Measurements from ENCODE around the gene ARHGAP42. TPM values are rescaled to one million over a fixed set of nuclear protein-coding genes. Genes with fewer than 3 reads are reported as not detected.

The ARHGAP42 gene
- total RNA-seq, 1 donor from 2014 or later = 33.2 TPM

DNA sequence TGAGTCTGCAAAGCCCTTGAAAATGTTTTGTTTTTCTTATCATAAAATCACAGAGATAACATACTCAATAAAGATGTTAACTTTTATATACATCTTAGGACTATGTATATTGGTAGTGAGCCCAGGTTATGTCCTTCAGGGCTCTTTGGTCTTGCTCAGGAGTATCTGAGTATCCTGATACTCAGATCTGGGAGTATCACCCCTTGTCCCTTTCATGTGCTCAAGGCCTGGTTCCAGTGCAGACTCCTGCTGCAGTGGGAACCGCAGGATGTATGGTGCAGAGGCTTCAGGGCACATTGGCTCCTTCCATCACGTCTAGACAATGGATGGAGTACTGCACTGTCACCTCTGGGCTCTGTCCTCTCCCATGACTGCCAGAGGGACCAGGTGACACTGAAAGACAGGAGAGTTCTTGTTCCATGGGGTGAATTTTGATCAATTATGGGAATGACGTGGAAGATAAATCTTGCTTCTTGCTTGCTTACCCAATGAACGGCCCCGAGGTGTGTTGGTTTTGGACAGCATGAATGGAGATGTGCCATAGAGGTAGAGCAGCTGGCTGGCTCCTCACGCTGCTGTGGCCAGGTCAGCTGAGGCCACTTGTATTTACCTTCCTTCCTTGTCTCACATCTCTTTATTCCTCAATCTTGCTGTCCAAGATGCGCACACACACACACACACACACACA lies 215.5 kb downstream of the ARHGAP42 start:
- H3K9me3 Mint-ChIP-seq (ENCODE audit: unreplicated experiment) = no peaks in the 10 kb centered on the region
- no peak overlapping the region for H3K4me3 Mint-ChIP-seq (ENCODE audit: unreplicated experiment)
- no peak for FAIRE-seq
- no peak overlapping the region for H3K27ac Mint-ChIP-seq (ENCODE audit: unreplicated experiment)
- H3K36me3 Mint-ChIP-seq (ENCODE audit: low read depth, unreplicated experiment) = peaks cover 2% of the 10 kb centered on the region
- Histone ChIP-seq H3K27me3 (ENCODE audit: insufficient read depth, low read length) (no peaks in the 10 kb centered on the region), H3K4me1 (ENCODE audit: insufficient read depth, low read length) (no peaks in the 10 kb centered on the region), H3K79me2 (ENCODE audit: insufficient read depth, low read length) (no peaks in the 10 kb centered on the region), H4K20me1 (ENCODE audit: insufficient read depth, low read length) (no peaks in the 10 kb centered on the region), H2AFZ (ENCODE audit: low read depth, low read length) (no peak overlapping the region), H3K4me2 (ENCODE audit: low read length) (no peak overlapping the region), H3K27ac (ENCODE audit: low read depth, low read length) (no peak overlapping the region), H3K9me3 (ENCODE audit: insufficient read depth, low read depth, low read length) (no peaks in the 10 kb centered on the region), H3K36me3 (ENCODE audit: insufficient read depth, low read length) (no peaks in the 10 kb centered on the region), H3K9ac (ENCODE audit: low read length) (no peak overlapping the region), H3K4me3 (ENCODE audit: insufficient read depth, low read depth, low read length) (no peak overlapping the region)
- DNase-seq (ENCODE audit: low read depth) = no peak
- H3K27me3 Mint-ChIP-seq (ENCODE audit: low read depth, unreplicated experiment) = no peaks in the 10 kb centered on the region
- TF ChIP-seq, protein P1, sequence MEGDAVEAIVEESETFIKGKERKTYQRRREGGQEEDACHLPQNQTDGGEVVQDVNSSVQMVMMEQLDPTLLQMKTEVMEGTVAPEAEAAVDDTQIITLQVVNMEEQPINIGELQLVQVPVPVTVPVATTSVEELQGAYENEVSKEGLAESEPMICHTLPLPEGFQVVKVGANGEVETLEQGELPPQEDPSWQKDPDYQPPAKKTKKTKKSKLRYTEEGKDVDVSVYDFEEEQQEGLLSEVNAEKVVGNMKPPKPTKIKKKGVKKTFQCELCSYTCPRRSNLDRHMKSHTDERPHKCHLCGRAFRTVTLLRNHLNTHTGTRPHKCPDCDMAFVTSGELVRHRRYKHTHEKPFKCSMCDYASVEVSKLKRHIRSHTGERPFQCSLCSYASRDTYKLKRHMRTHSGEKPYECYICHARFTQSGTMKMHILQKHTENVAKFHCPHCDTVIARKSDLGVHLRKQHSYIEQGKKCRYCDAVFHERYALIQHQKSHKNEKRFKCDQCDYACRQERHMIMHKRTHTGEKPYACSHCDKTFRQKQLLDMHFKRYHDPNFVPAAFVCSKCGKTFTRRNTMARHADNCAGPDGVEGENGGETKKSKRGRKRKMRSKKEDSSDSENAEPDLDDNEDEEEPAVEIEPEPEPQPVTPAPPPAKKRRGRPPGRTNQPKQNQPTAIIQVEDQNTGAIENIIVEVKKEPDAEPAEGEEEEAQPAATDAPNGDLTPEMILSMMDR (IDR thresholded peaks at IDR 0.05; ENCODE audit: insufficient read depth, low read depth, low read length) = no peak
- no peak for TF ChIP-seq EZH2 (IDR thresholded peaks at IDR 0.05; ENCODE audit: insufficient read depth, low read length)
- H3K4me1 Mint-ChIP-seq (ENCODE audit: low read depth, unreplicated experiment) = no peaks in the 10 kb centered on the region

DNA sequence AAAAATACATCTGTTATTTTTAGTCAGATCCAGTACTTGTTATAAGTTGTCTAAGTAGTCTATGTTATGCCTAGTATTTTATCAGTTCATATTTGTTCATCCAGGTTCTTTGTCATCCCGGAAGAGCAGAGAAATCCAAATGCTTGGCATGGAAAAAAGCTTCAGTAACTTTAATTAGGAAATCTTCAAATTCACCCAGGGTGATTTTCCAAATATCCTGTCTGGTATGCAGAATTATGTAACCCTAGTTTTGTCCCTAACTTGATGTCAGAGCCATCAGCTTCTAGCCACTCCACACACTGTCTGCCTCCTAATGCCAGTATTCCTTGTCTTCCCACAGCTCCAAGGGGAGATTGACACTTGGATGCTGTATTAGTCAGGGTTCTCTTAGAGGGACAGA lies 216.2 kb downstream of the ARHGAP42 start:
- Histone ChIP-seq H3K4me2 (ENCODE audit: low read length) (no peak overlapping the region), H3K36me3 (ENCODE audit: insufficient read depth, low read length) (no peaks in the 10 kb centered on the region), H3K9ac (ENCODE audit: low read length) (no peak overlapping the region), H3K27me3 (ENCODE audit: insufficient read depth, low read length) (no peaks in the 10 kb centered on the region), H4K20me1 (ENCODE audit: insufficient read depth, low read length) (no peaks in the 10 kb centered on the region), H3K27ac (ENCODE audit: low read depth, low read length) (no peak overlapping the region), H3K79me2 (ENCODE audit: insufficient read depth, low read length) (no peaks in the 10 kb centered on the region), H3K4me1 (ENCODE audit: insufficient read depth, low read length) (no peaks in the 10 kb centered on the region), H3K4me3 (ENCODE audit: insufficient read depth, low read depth, low read length) (no peak overlapping the region), H3K9me3 (ENCODE audit: insufficient read depth, low read depth, low read length) (no peaks in the 10 kb centered on the region), H2AFZ (ENCODE audit: low read depth, low read length) (no peak overlapping the region)
- peaks cover 2% of the 10 kb centered on the region for H3K36me3 Mint-ChIP-seq (ENCODE audit: low read depth, unreplicated experiment)
- H3K9me3 Mint-ChIP-seq (ENCODE audit: unreplicated experiment) = no peaks in the 10 kb centered on the region
- H3K4me3 Mint-ChIP-seq (ENCODE audit: unreplicated experiment) = no peak overlapping the region
- no peaks in the 10 kb centered on the region for H3K27me3 Mint-ChIP-seq (ENCODE audit: low read depth, unreplicated experiment)
- TF ChIP-seq EZH2 (IDR thresholded peaks at IDR 0.05; ENCODE audit: insufficient read depth, low read length) = no peak
- TF ChIP-seq, protein P1 (IDR thresholded peaks at IDR 0.05; ENCODE audit: insufficient read depth, low read depth, low read length) = no peak
- no peak for DNase-seq (ENCODE audit: low read depth)
- H3K4me1 Mint-ChIP-seq (ENCODE audit: low read depth, unreplicated experiment) = no peaks in the 10 kb centered on the region
- H3K27ac Mint-ChIP-seq (ENCODE audit: unreplicated experiment) = no peak overlapping the region
- no peak for FAIRE-seq

DNA sequence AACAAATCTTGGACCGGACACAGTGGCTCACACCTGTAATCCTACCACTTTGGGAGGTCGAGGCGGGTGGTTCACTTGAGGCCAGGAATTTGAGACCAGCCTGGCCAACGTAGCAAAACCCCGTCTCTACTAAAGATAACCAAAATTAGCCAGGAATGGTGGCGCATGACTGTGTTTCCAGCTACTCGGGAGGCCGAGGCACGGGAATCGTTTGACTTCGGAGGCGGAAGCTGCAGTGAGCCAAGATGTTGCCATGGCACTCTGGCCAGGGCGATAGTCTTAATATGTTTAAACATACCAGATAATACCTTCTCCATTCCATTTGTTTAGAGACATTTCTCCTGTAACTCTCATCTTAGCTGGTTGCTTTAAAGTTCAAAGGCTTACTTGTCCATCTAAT lies 218.6 kb downstream of the ARHGAP42 start:
- peaks cover 5% of the 10 kb centered on the region for H3K4me1 ChIP-seq (ENCODE audit: insufficient read depth, low read length)
- H3K27me3 ChIP-seq (ENCODE audit: insufficient read depth, low read length) = no peaks in the 10 kb centered on the region
- H4K20me1 ChIP-seq (ENCODE audit: insufficient read depth, low read length) = no peaks in the 10 kb centered on the region
- FAIRE-seq (no peak), DNase-seq (ENCODE audit: low read depth) (no peak)
- H3K9me3 Mint-ChIP-seq (ENCODE audit: unreplicated experiment) = no peaks in the 10 kb centered on the region
- H3K4me3 Mint-ChIP-seq (ENCODE audit: unreplicated experiment) = no peak overlapping the region
- H3K4me3 ChIP-seq (ENCODE audit: insufficient read depth, low read depth, low read length) = no peak overlapping the region
- H3K79me2 ChIP-seq (ENCODE audit: insufficient read depth, low read length) = no peaks in the 10 kb centered on the region
- peaks cover 11% of the 10 kb centered on the region for H3K4me1 Mint-ChIP-seq (ENCODE audit: low read depth, unreplicated experiment)
- H3K27ac ChIP-seq (ENCODE audit: low read depth, low read length) = no peak overlapping the region
- H3K9me3 ChIP-seq (ENCODE audit: insufficient read depth, low read depth, low read length) = no peaks in the 10 kb centered on the region
- H3K36me3 ChIP-seq (ENCODE audit: insufficient read depth, low read length) = no peaks in the 10 kb centered on the region
- no peak overlapping the region for H3K9ac ChIP-seq (ENCODE audit: low read length)
- no peak overlapping the region for H3K4me2 ChIP-seq (ENCODE audit: low read length)
- H2AFZ ChIP-seq (ENCODE audit: low read depth, low read length) = no peak overlapping the region
- no peak for TF ChIP-seq EZH2 (IDR thresholded peaks at IDR 0.05; ENCODE audit: insufficient read depth, low read length)
- TF ChIP-seq, protein P1 (IDR thresholded peaks at IDR 0.05; ENCODE audit: insufficient read depth, low read depth, low read length) = no peak
- peaks cover 2% of the 10 kb centered on the region for H3K36me3 Mint-ChIP-seq (ENCODE audit: low read depth, unreplicated experiment)
- H3K27me3 Mint-ChIP-seq (ENCODE audit: low read depth, unreplicated experiment) = no peaks in the 10 kb centered on the region
- no peak overlapping the region for H3K27ac Mint-ChIP-seq (ENCODE audit: unreplicated experiment)
